ENCODE results near the gene PLXDC1.

DNA sequence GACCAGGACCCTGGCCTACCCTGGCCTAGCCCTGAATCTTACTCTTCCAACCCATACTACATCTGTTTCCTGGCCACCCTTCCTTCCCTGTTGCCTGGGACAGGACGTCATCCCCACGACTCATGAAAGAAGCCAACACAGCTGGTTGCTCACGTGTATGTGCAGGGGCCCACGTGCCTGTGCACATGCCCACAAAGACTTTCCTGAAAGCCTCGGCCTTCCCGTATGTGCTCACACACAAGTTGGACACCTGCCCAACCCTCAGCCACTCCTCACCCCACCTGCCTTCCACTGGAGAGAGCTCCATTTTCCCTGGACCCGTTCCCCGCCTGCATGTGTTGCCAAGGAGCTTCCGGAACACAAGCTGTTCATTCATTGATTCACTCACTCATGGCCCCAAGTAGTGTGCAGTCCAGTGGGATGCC lies 7.0 kb downstream of the PLXDC1 start:
- TF ChIP-seq CSDC2 (CRISPR knock-in tag; IDR thresholded peaks at IDR 0.05) = no peak
- TF ChIP-seq ISL1 (CRISPR knock-in tag; IDR thresholded peaks at IDR 0.05) = no peak
- no peak for TF ChIP-seq CSRNP3 (CRISPR knock-in tag; IDR thresholded peaks at IDR 0.05)
- TF ChIP-seq ARNTL (CRISPR knock-in tag; IDR thresholded peaks at IDR 0.05; ENCODE audit: borderline replicate concordance, low read depth) = no peak
- TF ChIP-seq, protein P1, sequence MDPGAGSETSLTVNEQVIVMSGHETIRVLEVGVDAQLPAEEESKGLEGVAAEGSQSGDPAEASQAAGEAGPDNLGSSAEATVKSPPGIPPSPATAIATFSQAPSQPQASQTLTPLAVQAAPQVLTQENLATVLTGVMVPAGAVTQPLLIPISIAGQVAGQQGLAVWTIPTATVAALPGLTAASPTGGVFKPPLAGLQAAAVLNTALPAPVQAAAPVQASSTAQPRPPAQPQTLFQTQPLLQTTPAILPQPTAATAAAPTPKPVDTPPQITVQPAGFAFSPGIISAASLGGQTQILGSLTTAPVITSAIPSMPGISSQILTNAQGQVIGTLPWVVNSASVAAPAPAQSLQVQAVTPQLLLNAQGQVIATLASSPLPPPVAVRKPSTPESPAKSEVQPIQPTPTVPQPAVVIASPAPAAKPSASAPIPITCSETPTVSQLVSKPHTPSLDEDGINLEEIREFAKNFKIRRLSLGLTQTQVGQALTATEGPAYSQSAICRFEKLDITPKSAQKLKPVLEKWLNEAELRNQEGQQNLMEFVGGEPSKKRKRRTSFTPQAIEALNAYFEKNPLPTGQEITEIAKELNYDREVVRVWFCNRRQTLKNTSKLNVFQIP (CRISPR knock-in tag; IDR thresholded peaks at IDR 0.05; ENCODE audit: borderline replicate concordance, low read depth) = no peak
- TF ChIP-seq ZNF70 (CRISPR knock-in tag; IDR thresholded peaks at IDR 0.05) = no peak
- TF ChIP-seq, protein P2, sequence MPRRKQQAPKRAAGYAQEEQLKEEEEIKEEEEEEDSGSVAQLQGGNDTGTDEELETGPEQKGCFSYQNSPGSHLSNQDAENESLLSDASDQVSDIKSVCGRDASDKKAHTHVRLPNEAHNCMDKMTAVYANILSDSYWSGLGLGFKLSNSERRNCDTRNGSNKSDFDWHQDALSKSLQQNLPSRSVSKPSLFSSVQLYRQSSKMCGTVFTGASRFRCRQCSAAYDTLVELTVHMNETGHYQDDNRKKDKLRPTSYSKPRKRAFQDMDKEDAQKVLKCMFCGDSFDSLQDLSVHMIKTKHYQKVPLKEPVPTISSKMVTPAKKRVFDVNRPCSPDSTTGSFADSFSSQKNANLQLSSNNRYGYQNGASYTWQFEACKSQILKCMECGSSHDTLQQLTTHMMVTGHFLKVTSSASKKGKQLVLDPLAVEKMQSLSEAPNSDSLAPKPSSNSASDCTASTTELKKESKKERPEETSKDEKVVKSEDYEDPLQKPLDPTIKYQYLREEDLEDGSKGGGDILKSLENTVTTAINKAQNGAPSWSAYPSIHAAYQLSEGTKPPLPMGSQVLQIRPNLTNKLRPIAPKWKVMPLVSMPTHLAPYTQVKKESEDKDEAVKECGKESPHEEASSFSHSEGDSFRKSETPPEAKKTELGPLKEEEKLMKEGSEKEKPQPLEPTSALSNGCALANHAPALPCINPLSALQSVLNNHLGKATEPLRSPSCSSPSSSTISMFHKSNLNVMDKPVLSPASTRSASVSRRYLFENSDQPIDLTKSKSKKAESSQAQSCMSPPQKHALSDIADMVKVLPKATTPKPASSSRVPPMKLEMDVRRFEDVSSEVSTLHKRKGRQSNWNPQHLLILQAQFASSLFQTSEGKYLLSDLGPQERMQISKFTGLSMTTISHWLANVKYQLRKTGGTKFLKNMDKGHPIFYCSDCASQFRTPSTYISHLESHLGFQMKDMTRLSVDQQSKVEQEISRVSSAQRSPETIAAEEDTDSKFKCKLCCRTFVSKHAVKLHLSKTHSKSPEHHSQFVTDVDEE (CRISPR knock-in tag; IDR thresholded peaks at IDR 0.05) = no peak
- TF ChIP-seq ZFP30 (CRISPR knock-in tag; IDR thresholded peaks at IDR 0.05) = no peak
- TF ChIP-seq SNAI2 (CRISPR knock-in tag; IDR thresholded peaks at IDR 0.05) = no peak
- TF ChIP-seq, protein P3, sequence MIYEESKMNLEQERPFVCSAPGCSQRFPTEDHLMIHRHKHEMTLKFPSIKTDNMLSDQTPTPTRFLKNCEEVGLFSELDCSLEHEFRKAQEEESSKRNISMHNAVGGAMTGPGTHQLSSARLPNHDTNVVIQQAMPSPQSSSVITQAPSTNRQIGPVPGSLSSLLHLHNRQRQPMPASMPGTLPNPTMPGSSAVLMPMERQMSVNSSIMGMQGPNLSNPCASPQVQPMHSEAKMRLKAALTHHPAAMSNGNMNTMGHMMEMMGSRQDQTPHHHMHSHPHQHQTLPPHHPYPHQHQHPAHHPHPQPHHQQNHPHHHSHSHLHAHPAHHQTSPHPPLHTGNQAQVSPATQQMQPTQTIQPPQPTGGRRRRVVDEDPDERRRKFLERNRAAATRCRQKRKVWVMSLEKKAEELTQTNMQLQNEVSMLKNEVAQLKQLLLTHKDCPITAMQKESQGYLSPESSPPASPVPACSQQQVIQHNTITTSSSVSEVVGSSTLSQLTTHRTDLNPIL (CRISPR knock-in tag; IDR thresholded peaks at IDR 0.05; ENCODE audit: low read depth) = no peak
- TF ChIP-seq, protein P4, sequence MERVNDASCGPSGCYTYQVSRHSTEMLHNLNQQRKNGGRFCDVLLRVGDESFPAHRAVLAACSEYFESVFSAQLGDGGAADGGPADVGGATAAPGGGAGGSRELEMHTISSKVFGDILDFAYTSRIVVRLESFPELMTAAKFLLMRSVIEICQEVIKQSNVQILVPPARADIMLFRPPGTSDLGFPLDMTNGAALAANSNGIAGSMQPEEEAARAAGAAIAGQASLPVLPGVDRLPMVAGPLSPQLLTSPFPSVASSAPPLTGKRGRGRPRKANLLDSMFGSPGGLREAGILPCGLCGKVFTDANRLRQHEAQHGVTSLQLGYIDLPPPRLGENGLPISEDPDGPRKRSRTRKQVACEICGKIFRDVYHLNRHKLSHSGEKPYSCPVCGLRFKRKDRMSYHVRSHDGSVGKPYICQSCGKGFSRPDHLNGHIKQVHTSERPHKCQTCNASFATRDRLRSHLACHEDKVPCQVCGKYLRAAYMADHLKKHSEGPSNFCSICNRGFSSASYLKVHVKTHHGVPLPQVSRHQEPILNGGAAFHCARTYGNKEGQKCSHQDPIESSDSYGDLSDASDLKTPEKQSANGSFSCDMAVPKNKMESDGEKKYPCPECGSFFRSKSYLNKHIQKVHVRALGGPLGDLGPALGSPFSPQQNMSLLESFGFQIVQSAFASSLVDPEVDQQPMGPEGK (CRISPR knock-in tag; IDR thresholded peaks at IDR 0.05; ENCODE audit: borderline replicate concordance) = no peak
- no peak for TF ChIP-seq ZFP3 (CRISPR knock-in tag; IDR thresholded peaks at IDR 0.05)
- TF ChIP-seq PPARA (CRISPR knock-in tag; IDR thresholded peaks at IDR 0.05; ENCODE audit: borderline replicate concordance) = no peak

Measured in SK-N-SH treated with all-trans-retinoic acid at 6 μM for 48 hours (cell line).